Right atrium auricular region (tissue), 2 donors: Measurements from ENCODE around the gene CDCP2. TPM values are rescaled to one million over a fixed set of nuclear protein-coding genes. Genes with fewer than 3 reads are reported as not detected.

Experiments
- DNase-seq: peaks from one replicate; pipeline ENCODE4 v3.0.0-alpha.2; 2019; ENCODE audit warnings: low spot score
- H3K27ac ChIP-seq, 2 donors: fragments of 200-600 bp; sonication (generic); 1 replicate in 1 of 2; 2 replicates in 1 of 2; pipeline ENCODE4 v1.5.1; 2016 to 2019
- H3K27me3 ChIP-seq, 2 donors: fragments of 200-600 bp; sonication (generic); one replicate each; pipeline versions ENCODE4 v1.5.1 to v1.6.0; 2017 to 2019
- H3K36me3 ChIP-seq: fragments of 200-600 bp; sonication (generic); one replicate; pipeline ENCODE4 v1.5.1; 2016
- H3K4me1 ChIP-seq, 2 donors: fragments of 200-600 bp; sonication (generic); one replicate each; pipeline versions ENCODE4 v1.5.1 to v1.6.0; 2017 to 2019
- H3K4me3 ChIP-seq, 2 donors: fragments of 200-600 bp; sonication (generic); 1 replicate in 1 of 2; 2 replicates in 1 of 2; pipeline ENCODE4 v1.5.1; 2017 to 2019; ENCODE audit warnings: mild to moderate bottlenecking in 1 of 2, moderate library complexity in 1 of 2
- H3K9me3 ChIP-seq, 2 donors: fragments of 200-600 bp; sonication (generic); one replicate each; pipeline ENCODE4 v1.5.1; 2019
- total RNA-seq, 2 donors: library from RNA; depleted of rRNA; stranded (reverse); fragments of >200 nt; gene quantifications; one replicate each; pipeline ENCODE4 v1.1.0, GENCODE V29; 2016
- TF ChIP-seq, protein P1 (sequence below), 2 donors: fragments of 200-600 bp; sonication (generic); IDR thresholded peaks; one replicate each; pipeline ENCODE4 v1.5.1; 2019; ENCODE audit warnings: antibody characterized with exemption in 2 of 2

CDCP2 gene
- total RNA-seq, 2 donors from 2014 or later = not detected

DNA sequence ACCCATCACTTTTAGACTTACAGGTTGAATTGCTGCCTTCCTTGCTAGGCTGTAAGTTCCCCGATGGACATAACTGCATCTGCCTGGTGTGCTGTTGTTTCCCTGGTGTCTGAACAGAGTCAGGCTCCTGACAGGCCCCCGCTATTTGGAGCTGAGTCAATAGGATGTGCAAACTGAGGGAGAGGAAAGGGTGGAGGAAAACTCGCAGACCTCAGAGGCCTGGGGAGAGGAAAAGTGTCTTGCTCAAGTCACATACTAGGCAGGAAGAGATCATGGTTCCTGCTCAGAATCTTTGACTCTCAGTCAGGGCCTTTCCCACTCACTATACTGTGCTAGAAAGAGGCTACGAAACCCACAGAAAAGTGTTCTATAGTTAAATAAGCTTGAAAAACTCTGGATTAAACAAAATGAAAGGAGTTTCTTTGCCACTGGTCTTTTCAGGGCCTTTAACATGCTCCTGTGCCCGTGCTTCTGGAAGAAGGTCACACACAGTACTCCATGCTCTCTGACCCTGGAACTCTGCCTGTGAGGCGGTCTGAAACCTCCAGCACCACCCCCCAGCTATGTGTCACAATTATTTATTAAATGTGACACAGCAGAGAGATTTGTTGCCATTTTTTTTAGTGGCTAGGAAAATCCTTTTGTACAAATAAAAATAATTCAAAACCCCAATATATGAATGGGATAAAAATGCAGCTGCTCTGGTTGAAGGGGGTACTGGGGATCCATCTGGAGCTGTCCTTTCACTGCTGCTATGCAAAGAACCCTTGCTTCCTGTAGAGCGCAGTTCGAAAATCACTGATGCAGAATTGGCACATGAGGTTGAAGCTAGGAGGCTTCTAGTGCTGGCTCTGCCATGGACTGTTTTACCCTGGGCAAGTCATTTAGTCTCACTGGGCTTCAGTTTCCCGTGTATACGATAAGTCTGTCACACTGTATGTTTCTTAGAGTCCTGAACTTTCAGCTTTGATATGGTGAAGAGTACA is 20.1 kb upstream of the CDCP2 start:
- H3K4me1 ChIP-seq = no peaks in the 10 kb centered on the region
- peaks cover 5% of the 10 kb centered on the region for H3K36me3 ChIP-seq
- no peak for DNase-seq
- TF ChIP-seq, protein P1, sequence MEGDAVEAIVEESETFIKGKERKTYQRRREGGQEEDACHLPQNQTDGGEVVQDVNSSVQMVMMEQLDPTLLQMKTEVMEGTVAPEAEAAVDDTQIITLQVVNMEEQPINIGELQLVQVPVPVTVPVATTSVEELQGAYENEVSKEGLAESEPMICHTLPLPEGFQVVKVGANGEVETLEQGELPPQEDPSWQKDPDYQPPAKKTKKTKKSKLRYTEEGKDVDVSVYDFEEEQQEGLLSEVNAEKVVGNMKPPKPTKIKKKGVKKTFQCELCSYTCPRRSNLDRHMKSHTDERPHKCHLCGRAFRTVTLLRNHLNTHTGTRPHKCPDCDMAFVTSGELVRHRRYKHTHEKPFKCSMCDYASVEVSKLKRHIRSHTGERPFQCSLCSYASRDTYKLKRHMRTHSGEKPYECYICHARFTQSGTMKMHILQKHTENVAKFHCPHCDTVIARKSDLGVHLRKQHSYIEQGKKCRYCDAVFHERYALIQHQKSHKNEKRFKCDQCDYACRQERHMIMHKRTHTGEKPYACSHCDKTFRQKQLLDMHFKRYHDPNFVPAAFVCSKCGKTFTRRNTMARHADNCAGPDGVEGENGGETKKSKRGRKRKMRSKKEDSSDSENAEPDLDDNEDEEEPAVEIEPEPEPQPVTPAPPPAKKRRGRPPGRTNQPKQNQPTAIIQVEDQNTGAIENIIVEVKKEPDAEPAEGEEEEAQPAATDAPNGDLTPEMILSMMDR (IDR thresholded peaks at IDR 0.05) = no peak
- H3K4me3 ChIP-seq = no peak overlapping the region
- no peak overlapping the region for H3K27ac ChIP-seq
- H3K27me3 ChIP-seq = no peaks in the 10 kb centered on the region
- H3K9me3 ChIP-seq = no peaks in the 10 kb centered on the region

DNA sequence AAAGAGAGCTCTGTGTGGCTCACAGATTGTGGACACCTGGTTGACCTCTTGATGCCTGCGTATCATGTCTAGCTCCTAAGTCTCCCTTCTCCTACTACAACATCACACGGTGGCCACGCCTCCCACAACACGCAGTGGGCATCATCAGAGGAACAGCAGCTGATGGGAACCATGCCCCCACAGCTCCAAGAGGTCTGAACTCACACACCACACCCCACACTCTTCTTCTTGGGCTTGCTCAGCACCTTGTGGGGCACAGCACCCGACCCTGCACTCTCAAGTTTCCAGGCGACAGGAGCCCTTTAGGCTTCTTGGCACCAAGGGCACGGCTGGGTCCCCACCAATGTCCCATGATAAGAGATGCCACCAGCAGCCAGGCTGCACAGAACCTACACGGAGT is 18.8 kb upstream of the CDCP2 start:
- no peaks in the 10 kb centered on the region for H3K9me3 ChIP-seq
- peaks cover 5% of the 10 kb centered on the region for H3K36me3 ChIP-seq
- H3K4me3 ChIP-seq = no peak overlapping the region
- TF ChIP-seq, protein P1 (IDR thresholded peaks at IDR 0.05) = no peak
- H3K27ac ChIP-seq = no peak overlapping the region
- no peak for DNase-seq
- no peaks in the 10 kb centered on the region for H3K4me1 ChIP-seq
- no peaks in the 10 kb centered on the region for H3K27me3 ChIP-seq

DNA sequence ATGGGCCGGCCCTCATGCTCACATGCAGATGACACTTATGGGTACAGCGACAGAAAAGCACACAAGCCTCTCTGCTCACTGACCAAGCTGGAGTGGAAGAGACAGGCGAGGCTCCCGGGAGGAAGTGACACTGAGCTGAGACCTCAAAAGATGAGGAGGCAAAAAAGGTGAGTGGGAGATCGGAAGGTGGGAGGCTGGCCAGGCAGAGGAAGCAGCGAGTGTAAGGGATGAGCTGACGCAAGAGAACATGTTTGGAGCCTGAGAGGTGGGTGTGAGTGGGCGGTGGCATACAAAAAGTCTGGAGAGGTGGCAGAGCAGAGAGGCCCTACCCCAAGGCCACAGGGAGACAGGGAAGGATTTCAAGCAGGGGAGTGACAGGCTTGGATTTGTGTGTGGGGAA is 18.2 kb upstream of the CDCP2 start:
- Histone ChIP-seq H3K4me1 (no peaks in the 10 kb centered on the region), H3K36me3 (peaks cover 5% of the 10 kb centered on the region), H3K4me3 (no peak overlapping the region), H3K27ac (no peak overlapping the region), H3K9me3 (no peaks in the 10 kb centered on the region), H3K27me3 (no peaks in the 10 kb centered on the region)
- TF ChIP-seq, protein P1 (IDR thresholded peaks at IDR 0.05) = no peak
- DNase-seq = no peak

DNA sequence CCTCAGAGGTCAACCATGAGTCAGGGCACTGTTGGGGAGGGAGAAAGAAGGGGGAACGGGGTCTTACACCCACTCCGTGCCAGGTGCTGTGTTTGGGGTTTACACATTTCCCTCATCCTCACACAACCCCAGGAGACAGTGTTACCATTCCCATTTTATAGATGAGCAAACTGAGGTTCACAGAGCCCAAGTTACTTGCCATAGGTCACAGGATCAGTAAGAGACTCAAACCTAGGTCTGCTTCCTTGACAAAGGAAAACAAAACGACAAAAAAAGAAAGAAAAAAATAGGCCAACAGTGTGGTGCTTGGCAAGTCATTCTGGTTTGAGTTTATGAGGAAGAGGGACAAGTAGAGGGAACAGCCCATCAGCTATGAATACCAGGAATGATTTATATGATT is 16.3 kb upstream of the CDCP2 start:
- TF ChIP-seq, protein P1 (IDR thresholded peaks at IDR 0.05) = no peak
- H3K36me3 ChIP-seq = peaks cover under 1% of the 10 kb centered on the region
- H3K27me3 ChIP-seq = no peaks in the 10 kb centered on the region
- H3K9me3 ChIP-seq = no peaks in the 10 kb centered on the region
- no peak overlapping the region for H3K4me3 ChIP-seq
- no peak for DNase-seq
- H3K4me1 ChIP-seq = no peaks in the 10 kb centered on the region
- H3K27ac ChIP-seq = no peak overlapping the region

DNA sequence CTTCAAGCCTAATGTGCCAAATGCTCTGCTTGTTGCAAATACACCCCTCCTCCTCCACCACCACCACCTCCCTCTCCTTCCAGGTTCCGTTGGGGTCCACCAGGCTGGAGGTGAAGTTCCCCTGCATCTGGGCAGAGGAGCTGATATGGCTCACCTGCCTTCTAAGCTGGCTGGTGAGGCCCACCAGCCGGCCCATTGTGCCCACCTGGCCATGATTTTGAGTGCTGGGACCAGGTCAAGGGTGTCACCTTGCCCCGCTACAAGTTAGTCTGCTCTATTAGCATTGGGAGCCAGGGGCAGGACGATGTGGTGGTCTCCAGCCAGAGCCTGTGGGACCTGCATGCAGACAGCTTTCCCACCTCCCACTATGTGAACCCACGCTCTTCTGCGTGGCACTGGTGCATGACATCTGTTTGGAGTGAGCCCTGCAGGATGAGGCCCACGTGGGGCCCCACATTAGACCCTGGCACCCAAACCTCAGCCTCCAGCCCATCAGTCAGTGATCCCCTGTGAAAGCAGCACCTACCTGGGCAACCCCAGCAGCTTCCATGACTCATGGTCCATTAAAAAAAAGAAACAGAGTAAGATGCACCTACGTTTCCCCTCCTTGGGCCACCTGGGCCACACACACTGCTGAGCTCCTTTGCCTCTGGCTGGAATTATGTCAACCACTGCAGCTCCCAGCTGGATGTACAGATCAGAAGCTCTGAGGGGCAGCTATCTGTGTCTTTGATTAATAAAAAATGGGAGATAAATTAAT is 15.6 kb upstream of the CDCP2 start:
- Histone ChIP-seq H3K36me3 (no peaks in the 10 kb centered on the region), H3K4me3 (no peak overlapping the region), H3K27ac (no peak overlapping the region), H3K4me1 (no peaks in the 10 kb centered on the region), H3K9me3 (no peaks in the 10 kb centered on the region), H3K27me3 (no peaks in the 10 kb centered on the region)
- DNase-seq = no peak
- TF ChIP-seq, protein P1 (IDR thresholded peaks at IDR 0.05) = no peak
